AG04450 (cell line): ENCODE data around the gene RASGRF2. TPM values are rescaled to one million over a fixed set of nuclear protein-coding genes. Genes with fewer than 3 reads are reported as not detected.

Experiments
- CTCF ChIA-PET: fragments of 300-600, 350-600 bp; formaldehyde crosslinking; extraction: SDS; loops from one replicate; lab custom pipeline; 2022; ENCODE audit warnings: antibody characterized with exemption, inconsistent platforms; lab: Charles Lee
- POLR2A ChIA-PET: fragments of 350-600 bp; formaldehyde crosslinking; extraction: SDS; loops from one replicate; lab custom pipeline; 2021; ENCODE audit warnings: antibody characterized with exemption, inconsistent platforms; lab: Yijun Ruan, JAX
- DNase-seq: peaks from one replicate; pipeline ENCODE4 v3.0.0-alpha.2; 2011; ENCODE audit warnings: low read depth, low spot score
- H3K27ac ChIP-seq: one replicate; pipeline ENCODE4 v1.5.1; 2012; ENCODE audit warnings: low read depth, low read length, control low read depth
- H3K27me3 ChIP-seq: one replicate; pipeline ENCODE4 v1.6.0; 2012; ENCODE audit warnings: low read length; ENCODE audit not compliant: control insufficient read depth, insufficient read depth
- H3K4me3 ChIP-seq: 2 replicates; pipeline ENCODE4 v1.5.1; 2011; ENCODE audit warnings: mild to moderate bottlenecking, low read depth, low read length, control low read depth
- H3K9me3 ChIP-seq: 2 replicates; pipeline ENCODE4 v1.5.1; 2012; ENCODE audit warnings: low read length; ENCODE audit not compliant: control insufficient read depth, insufficient read depth
- CTCF ChIP-seq: IDR thresholded peaks from 2 replicates; pipeline ENCODE4 v1.5.1; 2011; ENCODE audit warnings: low read depth, low read length, control low read depth, inconsistent platforms
- polyA plus RNA-seq: library from polyadenylated mRNA; depleted of rRNA; stranded (reverse); fragments of >200 nt; gene quantifications from 2 replicates; pipeline ENCODE4 v1.2.3, GENCODE V29; 2011

The RASGRF2 gene
- polyA plus RNA-seq, 1 experiment: 19.5 TPM

DNA sequence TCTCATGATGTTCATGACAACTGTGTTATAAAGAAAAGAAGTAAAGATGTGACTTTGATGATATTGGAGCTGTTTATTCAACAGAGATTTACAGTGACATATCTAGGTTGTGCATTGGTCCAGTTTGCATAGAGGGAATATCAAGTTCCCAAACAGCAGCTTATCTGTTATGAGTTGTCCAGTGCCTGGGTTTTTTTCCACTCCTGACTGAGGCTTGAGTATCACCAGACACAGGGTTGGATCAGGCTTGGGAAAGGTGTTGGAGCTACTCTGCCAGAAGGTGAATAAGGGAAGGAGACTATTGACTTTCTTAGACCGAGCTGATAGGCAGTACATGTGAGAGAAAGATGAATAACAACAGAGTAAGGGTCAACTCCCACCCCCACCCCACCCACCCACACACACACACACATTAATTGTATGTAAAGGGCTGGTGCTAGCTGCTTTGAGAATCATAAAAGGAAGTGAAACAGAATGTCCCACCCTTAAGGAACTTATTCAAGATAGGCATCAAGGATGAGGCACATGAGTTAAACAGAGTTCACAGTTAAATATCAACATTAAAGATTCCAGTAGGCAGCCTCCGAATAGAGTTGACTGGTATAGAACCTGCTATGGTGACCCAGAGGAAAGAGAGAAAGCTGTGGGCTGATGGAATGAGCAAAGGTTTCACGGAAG lies 33.0 kb upstream of the RASGRF2 start:
- ChIA-PET POLR2A (no interaction called here), CTCF (interaction anchor here (0.5 to 1.0 kb wide), 4 partner anchors 9 to 835 kb away, joined by 3 to 12 read pairs (median 5); no protein-coding TSS in a partner anchor)
- H3K27ac ChIP-seq: no peak overlapping the region
- no peaks in the 10 kb centered on the region for H3K9me3 ChIP-seq
- no peak for DNase-seq
- no peak overlapping the region for H3K4me3 ChIP-seq
- no peaks in the 10 kb centered on the region for H3K27me3 ChIP-seq
- no peak for TF ChIP-seq CTCF

GRCh38 chr5:80928073-80928472 lies 32.1 kb upstream of the RASGRF2 start:
- CTCF ChIA-PET: interaction anchor here (1.0 kb wide), 1 partner anchor 8 kb away, joined by 3 read pairs; no protein-coding TSS in a partner anchor

DNA sequence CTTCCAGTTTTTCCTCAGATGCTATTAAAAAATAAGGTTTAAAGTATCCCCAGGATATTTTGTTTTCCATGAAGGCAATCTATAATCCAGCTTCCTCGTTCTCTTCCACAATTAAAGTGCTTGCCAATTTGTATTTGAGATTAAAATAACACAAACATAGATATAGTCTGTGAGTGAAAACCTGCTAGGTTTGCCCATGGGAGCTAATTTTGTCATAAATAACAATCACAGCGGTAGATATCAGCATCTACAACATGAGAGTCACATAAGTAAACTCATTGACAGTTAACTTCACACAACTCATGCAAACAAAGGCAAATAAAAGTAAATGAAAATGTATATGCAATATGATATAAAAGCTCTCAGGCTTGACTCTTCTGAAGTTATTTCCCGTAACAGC lies 29.2 kb upstream of the RASGRF2 start:
- no peak for TF ChIP-seq CTCF
- Histone ChIP-seq H3K9me3 (no peaks in the 10 kb centered on the region), H3K27me3 (no peaks in the 10 kb centered on the region), H3K27ac (no peak overlapping the region), H3K4me3 (no peak overlapping the region)
- POLR2A ChIA-PET: no interaction called here
- CTCF ChIA-PET: interaction anchor here (1.0 kb wide), 1 partner anchor 16 kb away, joined by 3 read pairs; no protein-coding TSS in a partner anchor
- no peak for DNase-seq

More at GRCh38 chr5:80928073-80928472, 32.1 kb upstream of the RASGRF2 start:
- POLR2A ChIA-PET: no interaction called here
- no peak for DNase-seq
- Histone ChIP-seq H3K27ac (no peak overlapping the region), H3K4me3 (no peak overlapping the region), H3K27me3 (no peaks in the 10 kb centered on the region), H3K9me3 (no peaks in the 10 kb centered on the region)
- TF ChIP-seq CTCF: no peak

- Histone ChIP-seq H3K9me3 (no peaks in the 10 kb centered on the region), H3K4me3 (no peak overlapping the region), H3K27ac (no peak overlapping the region), H3K27me3 (no peaks in the 10 kb centered on the region)
- ChIA-PET CTCF (interaction anchor here (0.6 to 1.0 kb wide), 2 partner anchors 16 to 244 kb away, joined by 3 read pairs; no protein-coding TSS in a partner anchor), POLR2A (no interaction called here)
- TF ChIP-seq CTCF: no peak
- no peak for DNase-seq
Observed at GRCh38 chr5:80931411-80931810, 28.8 kb upstream of the RASGRF2 start.

DNA sequence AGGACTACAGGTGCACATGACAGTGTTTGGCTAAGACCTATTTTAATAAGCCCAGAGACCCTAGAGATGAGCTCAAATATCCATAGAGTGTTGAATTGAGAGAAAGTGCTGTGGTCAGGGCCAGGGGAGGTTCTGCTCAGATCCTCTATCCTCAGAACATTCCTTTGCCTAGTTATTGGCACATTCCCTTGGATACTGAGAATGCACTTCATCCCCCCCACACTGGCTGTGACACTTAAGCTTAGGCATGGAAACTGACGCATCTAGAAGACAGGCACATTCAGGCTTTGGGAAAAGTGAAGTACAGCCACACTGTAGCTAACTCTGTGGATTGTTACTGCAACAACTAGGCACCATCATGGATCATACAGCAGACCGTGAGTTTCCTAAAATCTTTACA lies 27.1 kb upstream of the RASGRF2 start:
- ChIA-PET CTCF (no interaction called here), POLR2A (interaction anchor here (1.0 kb wide), 1 partner anchor 72 kb away, joined by 3 read pairs; no protein-coding TSS in a partner anchor)
- H3K4me3 ChIP-seq: no peak overlapping the region
- H3K9me3 ChIP-seq: no peaks in the 10 kb centered on the region
- TF ChIP-seq CTCF: no peak
- no peaks in the 10 kb centered on the region for H3K27me3 ChIP-seq
- no peak for DNase-seq
- no peak overlapping the region for H3K27ac ChIP-seq
